ENCODE results near the gene SLC25A33. TPM values are rescaled to one million over a fixed set of nuclear protein-coding genes. Genes with fewer than 3 reads are reported as not detected.

The SLC25A33 gene
- total and polyA plus RNA-seq, 2 of the 8 experiments (the other 6 are each of a cell fraction or from before 2014, with no cell fraction given): 7.8 to 12.8 TPM

DNA sequence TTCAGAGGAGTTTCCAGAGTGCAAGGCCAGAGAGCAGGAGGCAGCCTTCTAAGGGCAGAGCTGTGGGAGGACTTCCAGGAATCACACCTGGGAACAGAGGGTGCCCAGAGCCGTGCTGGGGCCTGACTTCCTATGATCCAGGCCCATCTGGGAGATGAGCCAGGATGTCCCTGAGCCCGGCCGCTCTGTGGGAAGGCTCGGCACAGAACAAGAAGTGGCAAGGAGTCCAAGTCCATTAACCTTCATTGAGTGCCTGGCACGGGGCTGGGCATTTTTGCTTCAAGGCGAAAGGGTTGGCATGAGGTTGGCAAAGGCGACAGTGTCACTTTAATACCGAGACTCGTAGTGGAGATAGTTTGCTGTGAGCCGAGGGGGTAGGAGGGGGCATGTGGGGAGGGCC lies 67.7 kb downstream of the SLC25A33 start (continued):
- TF ChIP-seq, protein P1, sequence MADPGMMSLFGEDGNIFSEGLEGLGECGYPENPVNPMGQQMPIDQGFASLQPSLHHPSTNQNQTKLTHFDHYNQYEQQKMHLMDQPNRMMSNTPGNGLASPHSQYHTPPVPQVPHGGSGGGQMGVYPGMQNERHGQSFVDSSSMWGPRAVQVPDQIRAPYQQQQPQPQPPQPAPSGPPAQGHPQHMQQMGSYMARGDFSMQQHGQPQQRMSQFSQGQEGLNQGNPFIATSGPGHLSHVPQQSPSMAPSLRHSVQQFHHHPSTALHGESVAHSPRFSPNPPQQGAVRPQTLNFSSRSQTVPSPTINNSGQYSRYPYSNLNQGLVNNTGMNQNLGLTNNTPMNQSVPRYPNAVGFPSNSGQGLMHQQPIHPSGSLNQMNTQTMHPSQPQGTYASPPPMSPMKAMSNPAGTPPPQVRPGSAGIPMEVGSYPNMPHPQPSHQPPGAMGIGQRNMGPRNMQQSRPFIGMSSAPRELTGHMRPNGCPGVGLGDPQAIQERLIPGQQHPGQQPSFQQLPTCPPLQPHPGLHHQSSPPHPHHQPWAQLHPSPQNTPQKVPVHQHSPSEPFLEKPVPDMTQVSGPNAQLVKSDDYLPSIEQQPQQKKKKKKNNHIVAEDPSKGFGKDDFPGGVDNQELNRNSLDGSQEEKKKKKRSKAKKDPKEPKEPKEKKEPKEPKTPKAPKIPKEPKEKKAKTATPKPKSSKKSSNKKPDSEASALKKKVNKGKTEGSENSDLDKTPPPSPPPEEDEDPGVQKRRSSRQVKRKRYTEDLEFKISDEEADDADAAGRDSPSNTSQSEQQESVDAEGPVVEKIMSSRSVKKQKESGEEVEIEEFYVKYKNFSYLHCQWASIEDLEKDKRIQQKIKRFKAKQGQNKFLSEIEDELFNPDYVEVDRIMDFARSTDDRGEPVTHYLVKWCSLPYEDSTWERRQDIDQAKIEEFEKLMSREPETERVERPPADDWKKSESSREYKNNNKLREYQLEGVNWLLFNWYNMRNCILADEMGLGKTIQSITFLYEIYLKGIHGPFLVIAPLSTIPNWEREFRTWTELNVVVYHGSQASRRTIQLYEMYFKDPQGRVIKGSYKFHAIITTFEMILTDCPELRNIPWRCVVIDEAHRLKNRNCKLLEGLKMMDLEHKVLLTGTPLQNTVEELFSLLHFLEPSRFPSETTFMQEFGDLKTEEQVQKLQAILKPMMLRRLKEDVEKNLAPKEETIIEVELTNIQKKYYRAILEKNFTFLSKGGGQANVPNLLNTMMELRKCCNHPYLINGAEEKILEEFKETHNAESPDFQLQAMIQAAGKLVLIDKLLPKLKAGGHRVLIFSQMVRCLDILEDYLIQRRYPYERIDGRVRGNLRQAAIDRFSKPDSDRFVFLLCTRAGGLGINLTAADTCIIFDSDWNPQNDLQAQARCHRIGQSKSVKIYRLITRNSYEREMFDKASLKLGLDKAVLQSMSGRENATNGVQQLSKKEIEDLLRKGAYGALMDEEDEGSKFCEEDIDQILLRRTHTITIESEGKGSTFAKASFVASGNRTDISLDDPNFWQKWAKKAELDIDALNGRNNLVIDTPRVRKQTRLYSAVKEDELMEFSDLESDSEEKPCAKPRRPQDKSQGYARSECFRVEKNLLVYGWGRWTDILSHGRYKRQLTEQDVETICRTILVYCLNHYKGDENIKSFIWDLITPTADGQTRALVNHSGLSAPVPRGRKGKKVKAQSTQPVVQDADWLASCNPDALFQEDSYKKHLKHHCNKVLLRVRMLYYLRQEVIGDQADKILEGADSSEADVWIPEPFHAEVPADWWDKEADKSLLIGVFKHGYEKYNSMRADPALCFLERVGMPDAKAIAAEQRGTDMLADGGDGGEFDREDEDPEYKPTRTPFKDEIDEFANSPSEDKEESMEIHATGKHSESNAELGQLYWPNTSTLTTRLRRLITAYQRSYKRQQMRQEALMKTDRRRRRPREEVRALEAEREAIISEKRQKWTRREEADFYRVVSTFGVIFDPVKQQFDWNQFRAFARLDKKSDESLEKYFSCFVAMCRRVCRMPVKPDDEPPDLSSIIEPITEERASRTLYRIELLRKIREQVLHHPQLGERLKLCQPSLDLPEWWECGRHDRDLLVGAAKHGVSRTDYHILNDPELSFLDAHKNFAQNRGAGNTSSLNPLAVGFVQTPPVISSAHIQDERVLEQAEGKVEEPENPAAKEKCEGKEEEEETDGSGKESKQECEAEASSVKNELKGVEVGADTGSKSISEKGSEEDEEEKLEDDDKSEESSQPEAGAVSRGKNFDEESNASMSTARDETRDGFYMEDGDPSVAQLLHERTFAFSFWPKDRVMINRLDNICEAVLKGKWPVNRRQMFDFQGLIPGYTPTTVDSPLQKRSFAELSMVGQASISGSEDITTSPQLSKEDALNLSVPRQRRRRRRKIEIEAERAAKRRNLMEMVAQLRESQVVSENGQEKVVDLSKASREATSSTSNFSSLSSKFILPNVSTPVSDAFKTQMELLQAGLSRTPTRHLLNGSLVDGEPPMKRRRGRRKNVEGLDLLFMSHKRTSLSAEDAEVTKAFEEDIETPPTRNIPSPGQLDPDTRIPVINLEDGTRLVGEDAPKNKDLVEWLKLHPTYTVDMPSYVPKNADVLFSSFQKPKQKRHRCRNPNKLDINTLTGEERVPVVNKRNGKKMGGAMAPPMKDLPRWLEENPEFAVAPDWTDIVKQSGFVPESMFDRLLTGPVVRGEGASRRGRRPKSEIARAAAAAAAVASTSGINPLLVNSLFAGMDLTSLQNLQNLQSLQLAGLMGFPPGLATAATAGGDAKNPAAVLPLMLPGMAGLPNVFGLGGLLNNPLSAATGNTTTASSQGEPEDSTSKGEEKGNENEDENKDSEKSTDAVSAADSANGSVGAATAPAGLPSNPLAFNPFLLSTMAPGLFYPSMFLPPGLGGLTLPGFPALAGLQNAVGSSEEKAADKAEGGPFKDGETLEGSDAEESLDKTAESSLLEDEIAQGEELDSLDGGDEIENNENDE (IDR thresholded peaks at IDR 0.05; ENCODE audit: insufficient replicate concordance, low read length): no peak
- TF ChIP-seq ASH2L (IDR thresholded peaks at IDR 0.05; ENCODE audit: low read length) (no peak), POU5F1 (IDR thresholded peaks at IDR 0.05; ENCODE audit: low read depth, low read length) (no peak), ZNF274 (IDR thresholded peaks at IDR 0.05; ENCODE audit: borderline replicate concordance, extremely low read depth, low read length) (no peak), CREB1 (IDR thresholded peaks at IDR 0.05) (no peak), TCF12 (IDR thresholded peaks at IDR 0.05; ENCODE audit: low read depth, low read length) (no peak), CBX8 (IDR thresholded peaks at IDR 0.05; ENCODE audit: borderline replicate concordance, low read depth, low read length) (no peak), NANOG (IDR thresholded peaks at IDR 0.05; ENCODE audit: insufficient read depth, low read depth, low read length, poor library complexity, severe bottlenecking) (no peak), RNF2 (IDR thresholded peaks at IDR 0.05; ENCODE audit: borderline replicate concordance, low read depth, low read length, missing control alignments, poor library complexity, severe bottlenecking) (no peak), POLR2AphosphoS5 (IDR thresholded peaks at IDR 0.05; ENCODE audit: low read depth, low read length) (no peak)
- TF ChIP-seq, protein P2, sequence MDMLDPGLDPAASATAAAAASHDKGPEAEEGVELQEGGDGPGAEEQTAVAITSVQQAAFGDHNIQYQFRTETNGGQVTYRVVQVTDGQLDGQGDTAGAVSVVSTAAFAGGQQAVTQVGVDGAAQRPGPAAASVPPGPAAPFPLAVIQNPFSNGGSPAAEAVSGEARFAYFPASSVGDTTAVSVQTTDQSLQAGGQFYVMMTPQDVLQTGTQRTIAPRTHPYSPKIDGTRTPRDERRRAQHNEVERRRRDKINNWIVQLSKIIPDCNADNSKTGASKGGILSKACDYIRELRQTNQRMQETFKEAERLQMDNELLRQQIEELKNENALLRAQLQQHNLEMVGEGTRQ (IDR thresholded peaks at IDR 0.05; ENCODE audit: low read length): no peak

Data from H1 (cell line).